SK-N-SH treated with all-trans-retinoic acid at 6 μM for 48 hours (cell line): ENCODE results near the gene FOXN1.

ENCODE experiments used
- ATAC-seq: fragments of 200-7000 bp; cut with Tn5 transposase; 3 replicates; pipeline ENCODE4 v1.9.1; 2020; ENCODE audit warnings: mild to moderate bottlenecking, moderate library complexity
- CSDC2 ChIP-seq: fragments of 250-450 bp; sonication (Bioruptor Pico); IDR thresholded peaks from 2 replicates; pipeline ENCODE4 v1.5.0; 2020; ENCODE audit warnings: mild to moderate bottlenecking, moderate library complexity
- ESRRG ChIP-seq: fragments of 250-450 bp; sonication (Bioruptor Pico); IDR thresholded peaks from 2 replicates; pipeline ENCODE4 v1.6.1; 2021; ENCODE audit warnings: mild to moderate bottlenecking
- GLIS3 ChIP-seq: fragments of 250-450 bp; sonication (Bioruptor Pico); IDR thresholded peaks from 2 replicates; pipeline ENCODE4 v1.5.0; 2020; ENCODE audit warnings: mild to moderate bottlenecking, moderate library complexity
- ISL1 ChIP-seq: fragments of 250-450 bp; sonication (Bioruptor Pico); IDR thresholded peaks from 2 replicates; pipeline ENCODE4 v2.1.2; 2022; ENCODE audit warnings: mild to moderate bottlenecking, moderate library complexity
- OSR1 ChIP-seq: fragments of 250-450 bp; sonication (Bioruptor Pico); IDR thresholded peaks from 2 replicates; pipeline ENCODE4 v1.8.0; 2022; ENCODE audit warnings: moderate library complexity, mild to moderate bottlenecking, inconsistent platforms
- RARB ChIP-seq: fragments of 250-450 bp; sonication (Bioruptor Pico); IDR thresholded peaks from 2 replicates; pipeline ENCODE4 v1.8.0; 2021; ENCODE audit warnings: mild to moderate bottlenecking, moderate library complexity
- SNAI2 ChIP-seq: fragments of 250-450 bp; sonication (Bioruptor Pico); IDR thresholded peaks from 2 replicates; pipeline ENCODE4 v1.5.0; 2020; ENCODE audit warnings: mild to moderate bottlenecking, moderate library complexity
- TCF4 ChIP-seq: fragments of 250-450 bp; sonication (Bioruptor Pico); IDR thresholded peaks from 2 replicates; pipeline ENCODE4 v1.8.0; 2021; ENCODE audit warnings: mild to moderate bottlenecking, moderate library complexity, borderline replicate concordance
- TOX ChIP-seq: fragments of 250-450 bp; sonication (Bioruptor Pico); IDR thresholded peaks from 2 replicates; pipeline ENCODE4 v1.8.0; 2021; ENCODE audit warnings: mild to moderate bottlenecking, moderate library complexity, borderline replicate concordance
- ZFP3 ChIP-seq: fragments of 250-450 bp; sonication (Bioruptor Pico); IDR thresholded peaks from 2 replicates; pipeline ENCODE4 v1.5.0; 2020; ENCODE audit warnings: mild to moderate bottlenecking, moderate library complexity
- ZFP30 ChIP-seq: fragments of 450-650 bp; formaldehyde crosslinking; IDR thresholded peaks from 2 replicates; pipeline ENCODE4 v1.5.0; 2022; ENCODE audit warnings: mild to moderate bottlenecking, moderate library complexity
- ZNF70 ChIP-seq: fragments of 450-650 bp; formaldehyde crosslinking; IDR thresholded peaks from 2 replicates; pipeline ENCODE4 v1.5.0; 2020; ENCODE audit warnings: mild to moderate bottlenecking, moderate library complexity
- ZNF8 ChIP-seq: fragments of 450-650 bp; formaldehyde crosslinking; IDR thresholded peaks from 2 replicates; pipeline ENCODE4 v1.5.0; 2020; ENCODE audit warnings: mild to moderate bottlenecking, moderate library complexity
- TF ChIP-seq, protein P1 (sequence below): fragments of 250-450 bp; sonication (Bioruptor Pico); IDR thresholded peaks from 2 replicates; pipeline ENCODE4 v1.8.0; 2020; ENCODE audit warnings: mild to moderate bottlenecking, moderate library complexity, borderline replicate concordance
- TF ChIP-seq, protein P2 (sequence below): fragments of 250-450 bp; sonication (Bioruptor Pico); IDR thresholded peaks from 2 replicates; pipeline ENCODE4 v1.5.1; 2020; ENCODE audit warnings: low read depth, mild to moderate bottlenecking, moderate library complexity
- TF ChIP-seq, protein P3 (sequence below): fragments of 250-450 bp; sonication (Bioruptor Pico); IDR thresholded peaks from 2 replicates; pipeline ENCODE4 v1.5.1; 2021; ENCODE audit warnings: mild to moderate bottlenecking, moderate library complexity
- TF ChIP-seq, protein P4 (sequence below): fragments of 250-450 bp; sonication (Bioruptor Pico); IDR thresholded peaks from 2 replicates; pipeline ENCODE4 v1.5.0; 2020; ENCODE audit warnings: mild to moderate bottlenecking, moderate library complexity

Gene FOXN1

DNA sequence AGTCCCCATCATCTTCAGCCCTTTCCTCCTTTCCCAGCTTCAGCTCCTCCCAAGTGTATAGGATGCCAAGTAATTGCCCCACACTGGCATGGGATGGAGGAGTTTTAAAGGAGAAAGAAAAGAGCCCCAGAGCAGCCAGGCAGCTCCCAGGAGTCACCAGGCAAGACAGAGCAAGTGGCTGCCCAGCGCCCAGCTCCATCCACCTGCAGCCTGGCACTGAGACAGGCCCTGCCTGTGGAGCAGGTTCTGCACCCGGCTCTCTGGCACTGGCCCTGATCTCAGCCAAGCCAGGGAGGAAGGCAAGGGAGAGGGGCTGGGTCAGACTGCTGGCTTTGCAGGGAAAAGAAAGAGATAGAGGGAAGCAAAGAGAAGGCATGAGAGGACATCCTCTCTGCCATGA lies 21.7 kb downstream of the FOXN1 start:
- TF ChIP-seq, protein P1, sequence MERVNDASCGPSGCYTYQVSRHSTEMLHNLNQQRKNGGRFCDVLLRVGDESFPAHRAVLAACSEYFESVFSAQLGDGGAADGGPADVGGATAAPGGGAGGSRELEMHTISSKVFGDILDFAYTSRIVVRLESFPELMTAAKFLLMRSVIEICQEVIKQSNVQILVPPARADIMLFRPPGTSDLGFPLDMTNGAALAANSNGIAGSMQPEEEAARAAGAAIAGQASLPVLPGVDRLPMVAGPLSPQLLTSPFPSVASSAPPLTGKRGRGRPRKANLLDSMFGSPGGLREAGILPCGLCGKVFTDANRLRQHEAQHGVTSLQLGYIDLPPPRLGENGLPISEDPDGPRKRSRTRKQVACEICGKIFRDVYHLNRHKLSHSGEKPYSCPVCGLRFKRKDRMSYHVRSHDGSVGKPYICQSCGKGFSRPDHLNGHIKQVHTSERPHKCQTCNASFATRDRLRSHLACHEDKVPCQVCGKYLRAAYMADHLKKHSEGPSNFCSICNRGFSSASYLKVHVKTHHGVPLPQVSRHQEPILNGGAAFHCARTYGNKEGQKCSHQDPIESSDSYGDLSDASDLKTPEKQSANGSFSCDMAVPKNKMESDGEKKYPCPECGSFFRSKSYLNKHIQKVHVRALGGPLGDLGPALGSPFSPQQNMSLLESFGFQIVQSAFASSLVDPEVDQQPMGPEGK: no peak
- TF ChIP-seq ZFP3 (CRISPR knock-in tag) (no peak), GLIS3 (CRISPR knock-in tag) (no peak), ESRRG (CRISPR knock-in tag) (no peak), ZFP30 (CRISPR knock-in tag) (no peak), ZNF8 (CRISPR knock-in tag) (no peak), TCF4 (CRISPR knock-in tag) (no peak), ZNF70 (no peak), TOX (CRISPR knock-in tag) (no peak), OSR1 (CRISPR knock-in tag) (no peak), ISL1 (CRISPR knock-in tag) (no peak), SNAI2 (CRISPR knock-in tag) (no peak), CSDC2 (CRISPR knock-in tag) (no peak)
- TF ChIP-seq, protein P2, sequence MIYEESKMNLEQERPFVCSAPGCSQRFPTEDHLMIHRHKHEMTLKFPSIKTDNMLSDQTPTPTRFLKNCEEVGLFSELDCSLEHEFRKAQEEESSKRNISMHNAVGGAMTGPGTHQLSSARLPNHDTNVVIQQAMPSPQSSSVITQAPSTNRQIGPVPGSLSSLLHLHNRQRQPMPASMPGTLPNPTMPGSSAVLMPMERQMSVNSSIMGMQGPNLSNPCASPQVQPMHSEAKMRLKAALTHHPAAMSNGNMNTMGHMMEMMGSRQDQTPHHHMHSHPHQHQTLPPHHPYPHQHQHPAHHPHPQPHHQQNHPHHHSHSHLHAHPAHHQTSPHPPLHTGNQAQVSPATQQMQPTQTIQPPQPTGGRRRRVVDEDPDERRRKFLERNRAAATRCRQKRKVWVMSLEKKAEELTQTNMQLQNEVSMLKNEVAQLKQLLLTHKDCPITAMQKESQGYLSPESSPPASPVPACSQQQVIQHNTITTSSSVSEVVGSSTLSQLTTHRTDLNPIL: no peak
- TF ChIP-seq, protein P3, sequence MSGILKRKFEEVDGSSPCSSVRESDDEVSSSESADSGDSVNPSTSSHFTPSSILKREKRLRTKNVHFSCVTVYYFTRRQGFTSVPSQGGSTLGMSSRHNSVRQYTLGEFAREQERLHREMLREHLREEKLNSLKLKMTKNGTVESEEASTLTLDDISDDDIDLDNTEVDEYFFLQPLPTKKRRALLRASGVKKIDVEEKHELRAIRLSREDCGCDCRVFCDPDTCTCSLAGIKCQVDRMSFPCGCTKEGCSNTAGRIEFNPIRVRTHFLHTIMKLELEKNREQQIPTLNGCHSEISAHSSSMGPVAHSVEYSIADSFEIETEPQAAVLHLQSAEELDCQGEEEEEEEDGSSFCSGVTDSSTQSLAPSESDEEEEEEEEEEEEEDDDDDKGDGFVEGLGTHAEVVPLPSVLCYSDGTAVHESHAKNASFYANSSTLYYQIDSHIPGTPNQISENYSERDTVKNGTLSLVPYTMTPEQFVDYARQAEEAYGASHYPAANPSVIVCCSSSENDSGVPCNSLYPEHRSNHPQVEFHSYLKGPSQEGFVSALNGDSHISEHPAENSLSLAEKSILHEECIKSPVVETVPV (CRISPR knock-in tag): no peak
- TF ChIP-seq, protein P4, sequence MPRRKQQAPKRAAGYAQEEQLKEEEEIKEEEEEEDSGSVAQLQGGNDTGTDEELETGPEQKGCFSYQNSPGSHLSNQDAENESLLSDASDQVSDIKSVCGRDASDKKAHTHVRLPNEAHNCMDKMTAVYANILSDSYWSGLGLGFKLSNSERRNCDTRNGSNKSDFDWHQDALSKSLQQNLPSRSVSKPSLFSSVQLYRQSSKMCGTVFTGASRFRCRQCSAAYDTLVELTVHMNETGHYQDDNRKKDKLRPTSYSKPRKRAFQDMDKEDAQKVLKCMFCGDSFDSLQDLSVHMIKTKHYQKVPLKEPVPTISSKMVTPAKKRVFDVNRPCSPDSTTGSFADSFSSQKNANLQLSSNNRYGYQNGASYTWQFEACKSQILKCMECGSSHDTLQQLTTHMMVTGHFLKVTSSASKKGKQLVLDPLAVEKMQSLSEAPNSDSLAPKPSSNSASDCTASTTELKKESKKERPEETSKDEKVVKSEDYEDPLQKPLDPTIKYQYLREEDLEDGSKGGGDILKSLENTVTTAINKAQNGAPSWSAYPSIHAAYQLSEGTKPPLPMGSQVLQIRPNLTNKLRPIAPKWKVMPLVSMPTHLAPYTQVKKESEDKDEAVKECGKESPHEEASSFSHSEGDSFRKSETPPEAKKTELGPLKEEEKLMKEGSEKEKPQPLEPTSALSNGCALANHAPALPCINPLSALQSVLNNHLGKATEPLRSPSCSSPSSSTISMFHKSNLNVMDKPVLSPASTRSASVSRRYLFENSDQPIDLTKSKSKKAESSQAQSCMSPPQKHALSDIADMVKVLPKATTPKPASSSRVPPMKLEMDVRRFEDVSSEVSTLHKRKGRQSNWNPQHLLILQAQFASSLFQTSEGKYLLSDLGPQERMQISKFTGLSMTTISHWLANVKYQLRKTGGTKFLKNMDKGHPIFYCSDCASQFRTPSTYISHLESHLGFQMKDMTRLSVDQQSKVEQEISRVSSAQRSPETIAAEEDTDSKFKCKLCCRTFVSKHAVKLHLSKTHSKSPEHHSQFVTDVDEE (CRISPR knock-in tag): no peak
- ATAC-seq: no peak

DNA sequence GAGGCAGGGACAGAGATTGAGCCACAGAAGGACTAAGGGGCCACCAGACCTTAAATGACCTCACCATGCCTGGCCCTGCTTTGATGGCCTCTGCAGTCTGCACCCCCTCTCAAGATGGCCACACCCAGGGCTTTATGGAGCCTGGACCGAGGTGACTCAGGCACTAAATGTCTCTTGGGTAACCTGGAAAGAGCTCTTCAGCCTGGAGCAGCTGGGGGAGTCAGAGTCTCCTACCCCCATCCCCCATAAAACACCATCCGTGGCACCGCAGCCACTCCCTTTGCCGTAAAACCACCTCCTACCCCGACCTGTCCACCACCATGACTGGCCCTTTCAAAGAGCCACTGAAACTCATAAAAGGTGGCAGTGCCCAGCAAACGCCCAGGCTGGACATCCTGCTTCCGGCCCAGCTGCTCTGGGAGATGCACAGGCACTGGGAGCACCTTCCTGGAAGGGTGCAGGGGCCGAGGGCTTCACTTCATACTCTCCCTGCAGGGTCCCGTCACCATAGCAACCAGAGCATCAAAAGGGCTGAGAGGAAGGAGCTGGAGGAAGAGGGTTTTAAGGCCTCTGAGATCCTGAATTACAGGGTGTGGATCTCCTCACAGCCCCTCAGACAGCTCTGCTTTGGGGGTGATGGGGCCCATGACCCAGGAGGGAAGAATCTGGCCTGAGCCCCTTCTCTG lies 22.3 kb downstream of the FOXN1 start:
- ATAC-seq: no peak
- TF ChIP-seq, protein P2: no peak
- TF ChIP-seq, protein P3 (CRISPR knock-in tag): no peak
- TF ChIP-seq, protein P1: no peak
- TF ChIP-seq TCF4 (CRISPR knock-in tag) (no peak), RARB (no peak), CSDC2 (CRISPR knock-in tag) (no peak), ZNF8 (CRISPR knock-in tag) (no peak)
- TF ChIP-seq, protein P4 (CRISPR knock-in tag): no peak
